ENCODE measurements around the gene RASL10A. TPM values are rescaled to one million over a fixed set of nuclear protein-coding genes. Genes with fewer than 3 reads are reported as not detected.

The RASL10A gene
- total RNA-seq, 2 donors from 2014 or later: 2.0 TPM

DNA sequence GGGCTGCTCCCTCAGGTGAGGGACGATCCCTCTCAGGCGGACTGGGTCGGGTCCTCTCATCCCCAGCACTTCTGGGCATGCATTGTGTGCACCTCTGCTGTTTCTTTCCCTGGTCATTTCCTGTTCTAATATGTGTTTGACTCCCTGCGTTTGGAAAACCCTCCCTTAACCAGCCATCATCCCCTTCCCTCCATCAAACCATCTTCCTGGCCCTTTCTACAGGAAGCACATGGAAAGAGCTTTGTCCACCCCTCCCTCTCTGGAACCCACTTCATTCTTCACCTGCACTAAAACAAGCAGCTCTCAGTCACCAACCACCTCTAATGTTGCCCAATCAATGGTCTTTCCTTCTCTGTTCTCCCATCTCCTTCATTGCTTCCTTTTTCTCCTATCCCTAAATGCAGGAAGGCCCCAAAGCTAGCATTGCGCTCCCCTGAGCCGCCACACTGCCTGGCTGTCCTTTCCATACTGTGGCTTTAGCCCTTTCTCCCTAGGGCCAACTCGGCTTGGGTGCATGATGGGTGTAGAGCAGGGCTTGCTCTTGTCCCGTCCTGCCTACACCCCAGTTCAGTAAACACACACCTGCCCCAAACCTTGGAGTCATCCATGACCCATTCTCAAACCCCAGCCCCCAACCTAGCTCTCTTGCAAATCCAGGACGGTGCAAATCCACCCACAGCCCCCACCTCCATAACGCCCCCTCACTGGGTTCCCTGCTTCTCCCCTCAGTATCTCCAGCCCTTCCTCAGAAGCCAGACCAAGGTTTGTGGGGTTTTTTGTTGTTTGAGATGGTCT is 14.5 kb downstream of the RASL10A start:
- Mint-ChIP-seq H3K9me3 (no peaks in the 10 kb centered on the region), H3K27me3 (peaks cover 6 to 8% of the 10 kb centered on the region in 2 donors), H3K36me3 (peaks cover 25% of the 10 kb centered on the region), H3K4me3 (no peak overlapping the region), H3K27ac (peak overlapping the region in 1 of 2 donors; percentile 63), H3K4me1 (ENCODE audit: low read depth in 2 of 2) (peaks cover 0 to 35% of the 10 kb centered on the region in 2 donors)
- ATAC-seq: no peak
- no peak for DNase-seq (ENCODE audit: low spot score)

DNA sequence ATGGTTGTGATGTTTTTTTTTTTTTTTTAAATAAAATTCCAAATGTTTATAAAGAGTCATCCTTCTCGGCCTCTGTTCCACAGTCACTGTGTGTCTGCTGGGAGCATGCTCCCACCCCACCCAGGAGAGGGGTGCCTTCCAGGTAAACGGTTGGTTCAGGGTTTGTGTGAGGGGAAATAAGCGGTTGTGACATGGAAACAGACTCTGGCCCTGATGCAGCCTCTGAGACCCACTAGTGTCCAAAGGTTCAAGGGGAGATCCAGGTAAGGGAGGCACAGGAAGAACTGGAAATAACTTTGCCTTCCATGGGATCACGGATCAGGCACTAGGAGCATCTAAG is 15.1 kb downstream of the RASL10A start:
- ATAC-seq: no peak
- Mint-ChIP-seq H3K36me3 (peaks cover 30% of the 10 kb centered on the region), H3K27me3 (peaks cover 2 to 6% of the 10 kb centered on the region in 2 donors), H3K4me1 (ENCODE audit: low read depth in 2 of 2) (peaks cover 0 to 33% of the 10 kb centered on the region in 2 donors), H3K9me3 (no peaks in the 10 kb centered on the region), H3K4me3 (no peak overlapping the region), H3K27ac (peak overlapping the region in 1 of 2 donors; percentile 63)
- DNase-seq (ENCODE audit: low spot score): no peak

DNA sequence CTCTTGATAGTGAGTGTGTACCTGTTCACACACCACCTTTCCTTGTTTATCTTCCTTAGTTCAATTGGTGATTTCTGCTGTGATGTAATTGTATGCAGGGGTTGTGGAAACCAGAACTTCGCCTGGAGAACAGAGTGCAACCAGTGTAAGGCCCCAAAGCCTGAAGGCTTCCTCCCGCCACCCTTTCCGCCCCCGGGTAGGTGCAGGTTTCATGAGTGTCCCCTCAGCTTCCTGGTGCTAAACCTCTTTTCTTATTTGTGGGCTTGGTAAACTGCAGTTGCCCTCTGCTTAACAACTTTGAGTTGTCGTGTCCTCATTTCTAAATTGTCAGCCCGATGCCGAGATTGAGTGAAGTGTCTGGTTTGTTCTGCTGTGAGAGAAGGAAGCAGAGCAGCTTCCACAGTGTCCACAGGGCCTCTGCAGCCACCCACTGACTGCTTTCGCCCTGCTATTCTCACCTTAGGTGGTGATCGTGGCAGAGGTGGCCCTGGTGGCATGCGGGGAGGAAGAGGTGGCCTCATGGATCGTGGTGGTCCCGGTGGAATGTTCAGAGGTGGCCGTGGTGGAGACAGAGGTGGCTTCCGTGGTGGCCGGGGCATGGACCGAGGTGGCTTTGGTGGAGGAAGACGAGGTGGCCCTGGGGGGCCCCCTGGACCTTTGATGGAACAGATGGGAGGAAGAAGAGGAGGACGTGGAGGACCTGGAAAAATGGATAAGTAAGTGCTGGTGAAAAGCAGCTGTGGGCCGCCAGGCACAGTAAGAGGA is 16.2 kb downstream of the RASL10A start:
- Mint-ChIP-seq H3K4me1 (ENCODE audit: low read depth in 2 of 2) (peaks cover 0 to 25% of the 10 kb centered on the region in 2 donors), H3K27me3 (no peaks in the 10 kb centered on the region), H3K4me3 (no peak overlapping the region), H3K36me3 (peaks cover 30% of the 10 kb centered on the region), H3K27ac (peak overlapping the region; percentile 61 to 62), H3K9me3 (no peaks in the 10 kb centered on the region)
- DNase-seq (ENCODE audit: low spot score) (no peak), ATAC-seq (no peak)

DNA sequence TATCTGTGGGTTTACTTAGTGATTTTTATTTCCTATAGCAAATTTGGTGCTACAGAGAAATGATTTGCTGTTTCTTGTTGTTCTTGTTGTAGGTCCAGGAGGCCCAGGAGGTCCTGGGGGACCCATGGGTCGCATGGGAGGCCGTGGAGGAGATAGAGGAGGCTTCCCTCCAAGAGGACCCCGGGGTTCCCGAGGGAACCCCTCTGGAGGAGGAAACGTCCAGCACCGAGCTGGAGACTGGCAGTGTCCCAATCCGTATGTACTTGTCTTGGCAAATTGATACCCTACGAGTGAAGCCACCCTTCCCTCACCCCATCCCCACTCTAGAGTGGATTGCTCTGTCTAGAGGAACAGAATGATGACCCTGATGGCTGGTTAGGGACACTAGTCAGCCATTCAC is 16.9 kb downstream of the RASL10A start:
- Mint-ChIP-seq H3K4me1 (ENCODE audit: low read depth in 2 of 2) (peaks cover 0 to 22% of the 10 kb centered on the region in 2 donors), H3K36me3 (peaks cover 30% of the 10 kb centered on the region), H3K27me3 (no peaks in the 10 kb centered on the region), H3K4me3 (no peak overlapping the region), H3K27ac (no peak overlapping the region), H3K9me3 (no peaks in the 10 kb centered on the region)
- DNase-seq (ENCODE audit: low spot score) (no peak), ATAC-seq (no peak)

DNA sequence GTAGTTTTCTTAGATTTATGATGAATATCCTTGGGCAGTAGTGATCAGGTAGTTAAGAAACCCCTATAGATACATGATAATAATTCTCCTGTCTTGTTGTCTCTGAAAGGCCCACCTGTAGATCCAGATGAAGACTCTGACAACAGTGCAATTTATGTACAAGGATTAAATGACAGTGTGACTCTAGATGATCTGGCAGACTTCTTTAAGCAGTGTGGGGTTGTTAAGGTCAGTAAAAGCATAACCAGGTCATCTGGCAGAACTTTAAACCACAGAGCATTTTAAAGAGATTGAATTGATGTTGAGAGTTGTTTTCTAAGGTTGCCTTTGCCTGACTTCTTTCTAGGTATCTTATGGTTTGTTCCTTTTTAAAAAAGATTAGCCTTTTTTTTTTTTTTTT is 23.1 kb downstream of the RASL10A start:
- no peaks in the 10 kb centered on the region for H3K27me3 Mint-ChIP-seq
- peaks cover 17 to 18% of the 10 kb centered on the region in 2 donors for H3K4me1 Mint-ChIP-seq (ENCODE audit: low read depth in 2 of 2)
- peaks cover 43% of the 10 kb centered on the region for H3K36me3 Mint-ChIP-seq
- no peak overlapping the region for H3K4me3 Mint-ChIP-seq
- H3K9me3 Mint-ChIP-seq: no peaks in the 10 kb centered on the region
- DNase-seq (ENCODE audit: low spot score) (no peak), ATAC-seq (no peak)
- H3K27ac Mint-ChIP-seq: no peak overlapping the region

DNA sequence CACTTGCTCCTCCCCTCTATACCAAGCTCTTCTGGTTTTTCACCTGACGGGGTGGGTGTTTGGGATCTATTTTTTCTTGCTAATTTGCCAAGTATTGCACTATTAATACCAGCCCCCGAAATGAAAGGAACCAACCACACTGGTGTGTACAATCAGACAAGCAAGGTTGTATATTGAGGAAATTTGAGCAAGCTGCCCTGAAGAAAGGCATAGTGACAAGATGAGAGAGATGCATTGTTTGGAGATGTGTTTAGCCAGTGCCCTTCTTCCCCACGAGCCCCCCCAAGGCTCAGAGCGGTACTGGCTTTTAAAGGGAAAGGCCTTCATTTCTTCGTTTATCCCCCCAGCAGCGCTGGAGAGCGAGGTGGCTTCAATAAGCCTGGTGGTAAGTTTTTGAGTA is 24.3 kb downstream of the RASL10A start:
- Mint-ChIP-seq H3K4me3 (no peak overlapping the region), H3K27me3 (no peaks in the 10 kb centered on the region), H3K4me1 (ENCODE audit: low read depth in 2 of 2) (peaks cover 18 to 22% of the 10 kb centered on the region in 2 donors), H3K9me3 (no peaks in the 10 kb centered on the region), H3K27ac (no peak overlapping the region), H3K36me3 (peaks cover 52% of the 10 kb centered on the region)
- ATAC-seq: no peak
- no peak for DNase-seq (ENCODE audit: low spot score)

DNA sequence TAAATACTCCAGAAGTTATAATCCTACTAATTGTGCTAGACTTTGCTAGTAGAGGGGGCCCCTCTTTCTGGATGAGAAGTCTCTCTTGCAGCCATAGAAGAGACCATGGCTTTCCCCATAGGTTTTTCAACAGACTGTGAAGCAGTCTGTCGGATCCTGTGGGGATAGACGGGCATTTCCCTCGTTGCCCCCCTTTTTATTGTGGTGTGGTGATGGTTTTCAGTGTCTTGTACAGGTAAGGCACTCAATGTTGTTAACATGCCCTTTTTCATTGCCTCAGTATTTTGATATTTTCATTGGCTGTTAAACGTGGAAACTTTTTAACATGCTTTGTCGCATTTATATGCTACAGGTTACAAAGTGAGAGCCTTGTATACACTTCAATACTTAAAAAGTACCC is 25.4 kb downstream of the RASL10A start:
- H3K4me1 Mint-ChIP-seq (ENCODE audit: low read depth in 2 of 2): peaks cover 18 to 24% of the 10 kb centered on the region in 2 donors
- H3K9me3 Mint-ChIP-seq: no peaks in the 10 kb centered on the region
- DNase-seq (ENCODE audit: low spot score) (no peak), ATAC-seq (no peak)
- no peaks in the 10 kb centered on the region for H3K27me3 Mint-ChIP-seq
- H3K4me3 Mint-ChIP-seq: no peak overlapping the region
- no peak overlapping the region for H3K27ac Mint-ChIP-seq
- peaks cover 52% of the 10 kb centered on the region for H3K36me3 Mint-ChIP-seq

DNA sequence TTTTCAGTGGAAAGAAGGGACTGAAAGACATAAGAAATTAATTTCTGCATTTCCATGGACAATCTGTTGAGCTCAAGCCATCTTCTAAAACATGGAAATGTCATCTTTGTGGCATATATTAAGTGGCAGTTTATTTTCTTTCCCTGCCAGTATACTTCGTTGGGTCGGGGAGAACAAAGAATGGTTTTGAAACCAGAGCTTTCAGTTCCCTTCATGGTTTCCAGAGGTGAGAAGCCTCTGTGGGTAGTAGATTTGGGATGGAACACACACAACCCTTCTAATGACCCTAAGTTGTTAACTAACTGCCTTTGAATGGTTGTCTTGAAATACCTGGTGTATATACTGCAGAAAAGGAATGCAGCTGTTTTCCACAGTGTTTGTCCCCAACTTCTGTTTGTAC is 26.7 kb downstream of the RASL10A start:
- H3K4me3 Mint-ChIP-seq: no peak overlapping the region
- peaks cover 18 to 24% of the 10 kb centered on the region in 2 donors for H3K4me1 Mint-ChIP-seq (ENCODE audit: low read depth in 2 of 2)
- ATAC-seq (no peak), DNase-seq (ENCODE audit: low spot score) (no peak)
- H3K27me3 Mint-ChIP-seq: no peaks in the 10 kb centered on the region
- no peak overlapping the region for H3K27ac Mint-ChIP-seq
- H3K9me3 Mint-ChIP-seq: no peaks in the 10 kb centered on the region
- H3K36me3 Mint-ChIP-seq: peaks cover 57% of the 10 kb centered on the region

DNA sequence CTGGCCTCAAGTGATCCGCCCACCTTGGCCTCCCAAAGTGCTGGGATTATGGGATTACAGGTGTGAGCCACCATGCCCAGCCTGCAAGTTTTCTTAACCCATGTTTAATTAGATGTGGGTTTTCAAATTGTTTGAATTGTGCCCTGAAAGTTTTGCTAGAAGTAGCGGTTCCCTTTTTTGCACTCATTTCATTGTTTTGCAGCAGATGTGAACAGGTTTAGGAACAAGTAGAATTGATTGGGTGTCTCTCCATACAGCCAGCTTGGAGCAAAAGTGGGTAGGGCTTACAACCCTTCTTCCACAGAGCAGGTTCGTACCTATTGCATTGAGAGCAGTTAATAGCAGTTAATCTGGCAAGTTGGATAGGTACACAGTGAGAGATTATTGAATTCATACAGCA is 31.3 kb downstream of the RASL10A start:
- DNase-seq (ENCODE audit: low spot score): no peak
- Mint-ChIP-seq H3K36me3 (peaks cover 58% of the 10 kb centered on the region), H3K4me3 (no peak overlapping the region), H3K27ac (no peak overlapping the region), H3K9me3 (no peaks in the 10 kb centered on the region), H3K27me3 (no peaks in the 10 kb centered on the region), H3K4me1 (ENCODE audit: low read depth in 2 of 2) (peaks cover 9 to 25% of the 10 kb centered on the region in 2 donors)
- no peak for ATAC-seq

DNA sequence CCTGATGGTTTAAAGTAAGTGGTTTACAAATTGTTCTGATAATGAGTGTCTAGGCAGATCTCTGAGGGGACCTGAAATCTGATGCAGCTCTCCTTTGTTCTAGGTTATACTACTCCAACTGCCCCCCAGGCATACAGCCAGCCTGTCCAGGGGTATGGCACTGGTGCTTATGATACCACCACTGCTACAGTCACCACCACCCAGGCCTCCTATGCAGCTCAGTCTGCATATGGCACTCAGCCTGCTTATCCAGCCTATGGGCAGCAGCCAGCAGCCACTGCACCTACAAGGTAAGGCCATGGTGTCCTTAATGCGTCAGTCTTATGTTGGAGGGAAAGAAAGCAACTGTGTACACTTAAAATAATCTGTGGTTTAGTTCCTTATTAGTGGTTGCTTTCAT is 37.6 kb downstream of the RASL10A start:
- no peak overlapping the region for H3K4me3 Mint-ChIP-seq
- DNase-seq (ENCODE audit: low spot score) (no peak), ATAC-seq (peak in 1 of 2 donors; percentile 28)
- no peaks in the 10 kb centered on the region for H3K9me3 Mint-ChIP-seq
- H3K27me3 Mint-ChIP-seq: no peaks in the 10 kb centered on the region
- peaks cover 66% of the 10 kb centered on the region for H3K36me3 Mint-ChIP-seq
- peaks cover 52 to 53% of the 10 kb centered on the region in 2 donors for H3K4me1 Mint-ChIP-seq (ENCODE audit: low read depth in 2 of 2)
- peak overlapping the region in 1 of 2 donors; percentile 31 for H3K27ac Mint-ChIP-seq

DNA sequence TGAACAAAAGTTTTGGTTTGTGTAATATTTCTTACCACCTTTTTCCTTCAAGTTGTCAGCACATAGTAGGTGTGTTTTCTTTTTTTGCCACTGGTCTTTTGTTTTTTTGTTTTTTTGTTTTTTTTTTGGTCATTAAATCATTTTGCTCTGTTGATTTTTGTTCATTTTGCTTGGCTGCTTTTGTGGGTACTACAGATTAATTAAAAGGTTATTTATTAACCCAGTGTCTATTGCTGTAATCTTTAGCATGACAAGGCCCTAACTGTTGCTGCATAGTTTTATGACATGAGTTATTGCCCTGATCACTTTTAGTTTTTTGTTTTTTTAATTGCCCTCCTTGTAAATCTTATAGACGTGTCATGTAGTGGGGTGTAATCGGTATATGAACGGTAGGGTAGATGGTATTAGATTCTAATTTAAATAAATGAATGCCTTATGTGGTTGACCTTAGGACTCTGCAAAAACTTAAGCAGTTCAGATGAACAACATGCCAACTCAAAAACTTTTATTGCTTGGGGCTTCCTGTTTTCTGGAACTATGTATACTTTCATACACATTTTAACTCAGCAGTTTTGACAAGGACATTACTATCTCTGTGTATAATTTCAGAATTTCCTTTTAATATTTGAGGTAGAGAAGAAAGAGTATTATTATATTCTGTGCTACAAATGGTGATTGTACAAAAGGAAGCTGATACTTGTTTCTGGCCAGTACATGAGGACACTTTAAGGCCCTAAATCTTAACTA is 39.5 kb downstream of the RASL10A start:
- Mint-ChIP-seq H3K4me3 (peak overlapping the region; percentile 35), H3K27me3 (no peaks in the 10 kb centered on the region), H3K9me3 (no peaks in the 10 kb centered on the region), H3K27ac (peak overlapping the region; percentile 11 to 45), H3K4me1 (ENCODE audit: low read depth in 2 of 2) (peaks cover 58 to 69% of the 10 kb centered on the region in 2 donors), H3K36me3 (peaks cover 70% of the 10 kb centered on the region)
- ATAC-seq (no peak), DNase-seq (ENCODE audit: low spot score) (no peak)

DNA sequence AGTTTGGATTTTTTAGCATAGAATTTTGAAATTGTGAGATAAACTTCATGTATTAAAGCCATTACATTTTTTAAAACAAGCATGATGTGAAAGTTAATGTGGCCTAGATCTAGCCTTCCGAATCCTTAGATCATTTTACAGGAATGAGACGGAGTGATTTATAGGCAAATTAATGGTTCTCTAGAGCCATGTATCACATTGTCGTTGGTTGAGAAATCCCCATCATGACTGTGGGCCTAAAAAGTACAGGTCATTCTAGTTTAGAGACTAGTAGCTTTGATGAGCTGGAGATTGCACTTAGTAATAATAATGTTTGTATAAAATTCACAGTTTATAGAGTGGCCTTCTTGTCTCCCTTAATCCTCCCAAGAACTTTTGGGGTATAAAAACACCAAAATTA is 40.3 kb downstream of the RASL10A start:
- Mint-ChIP-seq H3K27ac (no peak overlapping the region), H3K36me3 (peaks cover 72% of the 10 kb centered on the region), H3K9me3 (no peaks in the 10 kb centered on the region), H3K4me3 (no peak overlapping the region), H3K4me1 (ENCODE audit: low read depth in 2 of 2) (peaks cover 63 to 77% of the 10 kb centered on the region in 2 donors), H3K27me3 (no peaks in the 10 kb centered on the region)
- no peak for ATAC-seq
- DNase-seq (ENCODE audit: low spot score): no peak

DNA sequence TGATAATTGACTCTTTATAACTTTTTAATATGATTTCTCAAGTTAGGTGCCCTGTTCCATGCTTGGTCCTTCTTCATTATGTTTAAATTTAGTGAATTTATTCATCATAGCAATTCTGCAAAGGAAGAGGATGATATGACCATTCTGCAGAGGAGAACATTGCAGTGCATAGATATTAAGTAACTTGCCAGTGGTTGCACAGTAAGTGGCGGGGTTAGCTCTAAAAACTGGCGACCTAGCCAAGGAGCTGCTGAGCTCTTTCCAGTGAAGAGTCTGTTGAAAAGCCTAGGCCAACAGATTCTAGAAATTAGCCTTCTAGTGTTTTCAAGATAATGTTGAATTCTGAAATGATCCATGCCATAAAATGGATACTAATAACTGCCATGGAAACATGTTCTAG is 42.9 kb downstream of the RASL10A start:
- Mint-ChIP-seq H3K27ac (peak overlapping the region in 1 of 2 donors; percentile 98), H3K4me1 (ENCODE audit: low read depth in 2 of 2) (peaks cover 65 to 82% of the 10 kb centered on the region in 2 donors), H3K27me3 (no peaks in the 10 kb centered on the region), H3K4me3 (peak overlapping the region; percentile 99), H3K36me3 (peaks cover 72% of the 10 kb centered on the region), H3K9me3 (no peaks in the 10 kb centered on the region)
- DNase-seq (ENCODE audit: low spot score): no peak
- ATAC-seq: no peak

All from natural killer cell treated with Interleukin-12 subunit alpha and Interleukin-12 subunit beta and Interleukin-15 and Interleukin-18, amount 100 ng/mL, for 72 hours (primary cell).